Stimulated activated CD4-positive, alpha-beta T cell treated with anti-CD3 and anti-CD28 coated beads, Interleukin-1b, Interleukin-23, amount 100 ng/mL, for 48 hours (primary cell): ENCODE data around the gene RYR3.

ENCODE experiments used
- DNase-seq: peaks from one replicate; pipeline ENCODE4 v3.0.0-alpha.2; 2020

RYR3 gene

GRCh38 chr15:33664947-33665346, 354.2 kb downstream of the RYR3 start:
- no peak for DNase-seq

- no peak for DNase-seq
Observed at GRCh38 chr15:33670567-33670966, 359.8 kb downstream of the RYR3 start.

DNA sequence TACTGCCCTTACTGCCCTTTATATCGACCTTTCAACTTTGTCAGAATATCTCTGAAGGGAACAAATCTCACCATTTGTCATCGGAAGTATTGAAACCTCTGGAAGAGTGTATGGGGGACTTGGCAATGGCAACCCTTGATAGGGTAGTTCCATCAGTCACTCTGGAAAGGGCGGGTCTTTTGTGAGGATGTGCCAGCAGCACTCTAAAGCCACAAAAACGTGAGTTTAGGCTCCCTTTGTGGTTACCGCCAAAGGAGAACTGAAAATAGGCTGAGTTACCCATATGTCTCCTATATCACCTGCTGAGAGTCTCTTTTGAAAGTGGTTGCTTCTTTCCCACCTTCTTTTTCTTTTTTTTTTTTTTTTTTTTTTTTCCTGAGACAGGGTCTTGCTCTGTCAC, 360.7 kb downstream of the RYR3 start:
- no peak for DNase-seq

DNA sequence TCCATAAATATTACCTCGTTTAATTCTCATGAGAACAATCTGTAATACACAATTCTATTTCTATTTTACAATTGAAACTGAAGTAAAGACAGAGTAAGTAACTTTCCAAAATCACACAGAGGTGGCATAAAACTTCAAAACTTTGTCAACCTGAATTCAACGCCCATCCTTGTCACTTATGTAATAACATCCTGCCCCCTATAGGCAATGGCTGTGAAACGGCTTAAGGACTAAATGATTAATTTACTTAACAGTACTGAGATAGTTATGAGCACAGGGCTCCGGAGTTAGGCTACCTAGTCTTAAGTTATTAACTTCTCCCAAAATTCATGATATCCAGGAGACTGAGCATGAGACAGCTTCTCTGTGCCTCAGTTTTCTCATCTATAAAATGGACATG, 364.5 kb downstream of the RYR3 start:
- no peak for DNase-seq

GRCh38 chr15:33677238-33677830, 366.6 kb downstream of the RYR3 start:
- DNase-seq, result no peak

GRCh38 chr15:33678176-33678575, 367.4 kb downstream of the RYR3 start:
- no peak for DNase-seq

DNA sequence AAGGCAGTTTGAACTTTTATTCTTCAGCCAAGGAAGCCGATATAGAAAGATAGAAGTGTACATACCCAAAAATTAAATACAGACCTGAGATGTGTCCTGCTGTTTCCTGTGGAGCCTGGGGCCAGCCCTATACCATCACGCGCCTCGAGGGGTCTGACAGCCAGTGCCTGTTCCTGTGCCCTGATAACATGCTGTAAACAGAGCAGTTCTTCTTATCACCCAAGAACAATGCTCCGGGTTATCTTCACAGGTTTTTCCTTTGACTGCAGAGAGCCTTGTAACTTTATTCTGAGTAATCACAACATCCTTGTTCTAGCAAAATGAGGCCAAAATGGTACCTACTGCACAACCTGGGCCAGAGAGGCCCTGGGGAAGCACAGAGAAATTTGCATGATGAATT, 367.8 kb downstream of the RYR3 start:
- DNase-seq, result no peak

- DNase-seq, result no peak
Observed at GRCh38 chr15:33679061-33679460, 368.3 kb downstream of the RYR3 start.

GRCh38 chr15:33680336-33680735, 369.6 kb downstream of the RYR3 start:
- no peak for DNase-seq

DNA sequence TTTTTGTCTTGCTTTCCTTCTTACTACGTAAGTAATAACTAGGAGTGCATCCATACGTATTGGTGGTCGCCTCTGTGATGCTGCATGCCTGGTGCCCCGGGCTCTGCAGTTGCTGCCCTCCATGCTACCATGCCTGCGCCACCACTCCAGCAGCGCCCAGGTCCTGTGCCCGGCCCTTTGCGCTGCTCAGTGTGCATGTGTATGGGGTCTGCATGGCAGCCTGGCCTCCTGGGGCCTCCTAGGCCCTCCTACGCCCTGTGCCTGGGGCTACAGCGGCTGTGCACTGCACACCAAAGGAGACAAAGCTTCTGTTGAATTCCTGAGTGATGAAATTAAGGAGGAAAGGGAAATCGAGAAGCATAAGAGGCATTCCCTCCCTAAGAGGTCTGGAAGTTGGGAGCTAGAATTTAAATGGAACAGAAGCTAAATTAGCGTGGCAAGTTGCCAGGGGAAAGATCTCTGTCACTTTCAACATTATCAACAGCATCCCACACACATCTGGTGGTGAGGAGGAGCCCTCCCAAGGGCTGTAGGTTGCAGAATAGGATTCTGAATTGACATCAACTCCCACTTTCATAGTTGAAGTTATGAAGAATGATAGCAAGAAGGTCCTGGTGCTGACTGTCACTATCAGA, 382.5 kb downstream of the RYR3 start:
- DNase-seq, result no peak

DNA sequence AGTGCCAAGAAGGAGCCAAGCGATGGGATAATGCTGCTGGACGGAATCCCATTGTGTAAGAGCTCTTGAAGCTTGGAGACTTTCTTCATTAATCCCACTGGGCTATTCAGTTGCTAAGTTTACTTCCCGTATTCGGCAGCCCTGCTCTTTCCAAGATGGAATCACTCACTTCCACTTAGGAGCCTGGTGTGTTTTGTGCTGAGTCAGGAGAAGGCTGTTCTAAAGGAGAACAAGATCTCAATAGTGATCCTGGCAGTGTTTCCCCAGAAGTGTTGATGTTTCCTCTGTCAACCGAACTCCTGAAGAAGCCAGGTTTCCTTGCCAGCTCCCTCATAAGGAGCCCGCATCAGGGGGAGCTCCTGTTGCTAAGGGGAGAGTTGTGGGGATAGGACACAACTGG, 387.4 kb downstream of the RYR3 start:
- no peak for DNase-seq

- no peak for DNase-seq
Observed at GRCh38 chr15:33699145-33699544, 388.4 kb downstream of the RYR3 start.

- DNase-seq, result no peak
Observed at GRCh38 chr15:33699691-33700447, 389.1 kb downstream of the RYR3 start.

DNA sequence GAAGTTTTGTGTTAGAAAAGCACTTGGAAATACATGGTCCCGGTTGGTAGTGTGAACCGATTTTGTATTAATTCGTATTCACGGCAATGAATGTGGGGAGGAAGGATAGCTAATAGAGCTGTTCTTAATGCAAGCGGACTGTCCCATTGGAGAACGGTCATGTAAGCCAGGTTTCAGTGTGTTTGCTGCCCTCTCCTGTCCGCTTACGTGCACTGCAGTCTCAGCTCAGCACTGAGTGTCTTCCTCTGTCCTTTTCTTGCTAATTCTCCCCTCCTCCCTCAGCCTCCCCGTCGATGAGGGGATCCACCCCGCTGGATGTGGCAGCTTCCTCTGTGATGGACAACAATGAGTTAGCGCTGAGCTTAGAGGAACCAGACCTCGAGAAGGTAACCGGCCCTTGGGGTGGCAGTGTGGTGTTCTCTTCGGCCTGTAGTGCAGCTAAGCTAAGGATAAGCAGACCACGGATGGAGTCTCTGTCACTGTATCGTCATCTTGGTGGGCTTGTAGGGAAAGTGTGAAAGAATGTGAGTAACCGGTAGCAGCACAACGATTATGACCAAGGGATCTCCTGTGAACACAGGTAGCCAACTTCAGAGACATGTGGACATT, 390.0 kb downstream of the RYR3 start:
- DNase-seq, result peak; percentile 63

GRCh38 chr15:33701304-33701696, 390.5 kb downstream of the RYR3 start:
- DNase-seq, result no peak

- DNase-seq, result no peak
Observed at GRCh38 chr15:33706173-33706572, 395.4 kb downstream of the RYR3 start.

GRCh38 chr15:33710748-33711147, 400.0 kb downstream of the RYR3 start:
- no peak for DNase-seq

DNA sequence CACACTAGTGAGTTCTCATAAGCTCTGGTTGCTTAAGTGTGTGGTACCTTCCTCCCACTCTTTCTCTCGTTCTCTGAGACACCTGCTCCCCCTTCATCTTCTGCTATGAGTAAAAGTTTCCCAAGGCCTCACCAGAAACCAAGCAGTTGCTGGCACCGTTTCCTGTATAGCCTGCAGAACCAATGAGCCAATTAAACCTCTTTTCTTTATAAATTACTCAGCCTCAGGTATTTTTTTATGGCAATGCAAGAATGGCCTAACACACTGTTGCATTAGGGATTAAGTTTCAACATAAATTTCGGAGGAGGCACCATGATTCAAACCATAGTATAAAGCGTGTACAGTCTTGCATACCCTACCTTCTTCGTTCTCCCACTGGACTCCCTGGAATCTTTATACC, 405.3 kb downstream of the RYR3 start:
- DNase-seq, result peak; percentile 57

- no peak for DNase-seq
Observed at GRCh38 chr15:33720952-33721351, 410.2 kb downstream of the RYR3 start.

- no peak for DNase-seq
Observed at GRCh38 chr15:33722005-33722672, 411.4 kb downstream of the RYR3 start.

- DNase-seq, result no peak
Observed at GRCh38 chr15:33722673-33723015, 411.9 kb downstream of the RYR3 start.

GRCh38 chr15:33724321-33725036, 413.7 kb downstream of the RYR3 start:
- no peak for DNase-seq

GRCh38 chr15:33729653-33730052, 418.9 kb downstream of the RYR3 start:
- no peak for DNase-seq
